ENCODE data around the gene ANKRD12.

ANKRD12 gene

GRCh38 chr18:9101730-9102507 is 34.7 kb upstream of the ANKRD12 start:
- peaks cover 40% of the 10 kb centered on the region for H3K4me1 Mint-ChIP-seq
- peaks cover 57% of the 10 kb centered on the region for H3K36me3 Mint-ChIP-seq
- H3K9me3 Mint-ChIP-seq, result no peaks in the 10 kb centered on the region
- H3K4me3 Mint-ChIP-seq, result peak overlapping the region; percentile 81
- DNase-seq (ENCODE audit: low spot score in 2 of 2) (peak in 1 of 2 donors; percentile 47), ATAC-seq (peak; percentile 23)
- H3K27ac Mint-ChIP-seq, result peak overlapping the region; percentile 94

GRCh38 chr18:9102508-9103375 is 33.8 kb upstream of the ANKRD12 start, which contains the start of gene NDUFV2:
Gene NDUFV2, plus strand, starts transcription at chr18:9102699. Its CDS starts 45 bp downstream, at chr18:9102744.
- Mint-ChIP-seq H3K9me3 (no peaks in the 10 kb centered on the region), H3K36me3 (peaks cover 61% of the 10 kb centered on the region), H3K27ac (peak within 1 kb of the TSS; percentile 94), H3K4me3 (peak within 1 kb of the TSS; percentile 81), H3K4me1 (peaks cover 40% of the 10 kb centered on the region)
- peak; percentile 97 to 98 for DNase-seq (ENCODE audit: low spot score in 2 of 2)
- peak; percentile 97 for ATAC-seq

- Mint-ChIP-seq H3K9me3 (no peaks in the 10 kb centered on the region), H3K4me3 (peak overlapping the region; percentile 81), H3K27ac (peak overlapping the region; percentile 94), H3K4me1 (peaks cover 39% of the 10 kb centered on the region), H3K36me3 (peaks cover 67% of the 10 kb centered on the region)
- ATAC-seq, result no peak
- no peak for DNase-seq (ENCODE audit: low spot score in 2 of 2)
Observed at GRCh38 chr18:9103376-9103873, 33.2 kb upstream of the ANKRD12 start.

- Mint-ChIP-seq H3K9me3 (no peaks in the 10 kb centered on the region), H3K4me1 (peaks cover 43% of the 10 kb centered on the region), H3K4me3 (peak overlapping the region; percentile 81), H3K36me3 (peaks cover 77% of the 10 kb centered on the region), H3K27ac (peak overlapping the region; percentile 94)
- ATAC-seq, result no peak
- DNase-seq (ENCODE audit: low spot score in 2 of 2), result no peak
Observed at GRCh38 chr18:9104244-9104901, 32.2 kb upstream of the ANKRD12 start.

GRCh38 chr18:9105420-9105819 is 31.2 kb upstream of the ANKRD12 start:
- Mint-ChIP-seq H3K9me3 (no peaks in the 10 kb centered on the region), H3K36me3 (peaks cover 87% of the 10 kb centered on the region), H3K4me1 (peaks cover 44% of the 10 kb centered on the region), H3K27ac (peak overlapping the region; percentile 94), H3K4me3 (peak overlapping the region; percentile 81)
- no peak for ATAC-seq
- no peak for DNase-seq (ENCODE audit: low spot score in 2 of 2)

GRCh38 chr18:9106094-9106493 is 30.5 kb upstream of the ANKRD12 start:
- H3K27ac Mint-ChIP-seq, result peak overlapping the region; percentile 94
- H3K36me3 Mint-ChIP-seq, result peaks cover 94% of the 10 kb centered on the region
- H3K4me3 Mint-ChIP-seq, result peak overlapping the region; percentile 81
- no peak for ATAC-seq
- DNase-seq (ENCODE audit: low spot score in 2 of 2), result no peak
- no peaks in the 10 kb centered on the region for H3K9me3 Mint-ChIP-seq
- peaks cover 45% of the 10 kb centered on the region for H3K4me1 Mint-ChIP-seq

- peaks cover 96% of the 10 kb centered on the region for H3K36me3 Mint-ChIP-seq
Observed at GRCh38 chr18:9106800-9107584, 29.6 kb upstream of the ANKRD12 start.

GRCh38 chr18:9108911-9109310 is 27.7 kb upstream of the ANKRD12 start:
- Mint-ChIP-seq H3K9me3 (no peaks in the 10 kb centered on the region), H3K4me1 (peaks cover 73% of the 10 kb centered on the region), H3K27ac (peak overlapping the region; percentile 69), H3K36me3 (peaks cover 100% of the 10 kb centered on the region), H3K4me3 (peak overlapping the region; percentile 81)
- DNase-seq (ENCODE audit: low spot score in 2 of 2) (no peak), ATAC-seq (peak; percentile 61)

More at GRCh38 chr18:9106800-9107584, 29.6 kb upstream of the ANKRD12 start:
- no peak for ATAC-seq
- peak overlapping the region; percentile 81 for H3K4me3 Mint-ChIP-seq
- no peak for DNase-seq (ENCODE audit: low spot score in 2 of 2)
- no peaks in the 10 kb centered on the region for H3K9me3 Mint-ChIP-seq
- H3K27ac Mint-ChIP-seq, result peak overlapping the region; percentile 94
- peaks cover 54% of the 10 kb centered on the region for H3K4me1 Mint-ChIP-seq

- H3K27ac Mint-ChIP-seq, result peak overlapping the region; percentile 69
- peak; percentile 46 for ATAC-seq
Observed at GRCh38 chr18:9109523-9109922, 27.1 kb upstream of the ANKRD12 start.

GRCh38 chr18:9113468-9114149 is 23.0 kb upstream of the ANKRD12 start:
- H3K4me3 Mint-ChIP-seq, result peak overlapping the region; percentile 81
- DNase-seq (ENCODE audit: low spot score in 2 of 2), result no peak
- H3K9me3 Mint-ChIP-seq, result no peaks in the 10 kb centered on the region
- H3K36me3 Mint-ChIP-seq, result peaks cover 100% of the 10 kb centered on the region
- H3K4me1 Mint-ChIP-seq, result peaks cover 81% of the 10 kb centered on the region
- H3K27ac Mint-ChIP-seq, result peak overlapping the region; percentile 79
- ATAC-seq, result no peak

More at GRCh38 chr18:9109523-9109922, 27.1 kb upstream of the ANKRD12 start:
- Mint-ChIP-seq H3K9me3 (no peaks in the 10 kb centered on the region), H3K4me1 (peaks cover 77% of the 10 kb centered on the region), H3K36me3 (peaks cover 100% of the 10 kb centered on the region), H3K4me3 (peak overlapping the region; percentile 81)
- no peak for DNase-seq (ENCODE audit: low spot score in 2 of 2)

GRCh38 chr18:9115984-9116383 is 20.6 kb upstream of the ANKRD12 start:
- H3K36me3 Mint-ChIP-seq, result peaks cover 100% of the 10 kb centered on the region
- no peak for DNase-seq (ENCODE audit: low spot score in 2 of 2)
- H3K4me1 Mint-ChIP-seq, result peaks cover 72% of the 10 kb centered on the region
- no peaks in the 10 kb centered on the region for H3K9me3 Mint-ChIP-seq
- peak overlapping the region; percentile 85 for H3K27ac Mint-ChIP-seq
- peak overlapping the region; percentile 81 for H3K4me3 Mint-ChIP-seq
- no peak for ATAC-seq

- Mint-ChIP-seq H3K4me1 (peaks cover 60% of the 10 kb centered on the region), H3K27ac (peak overlapping the region; percentile 88), H3K36me3 (peaks cover 100% of the 10 kb centered on the region), H3K9me3 (no peaks in the 10 kb centered on the region), H3K4me3 (peak overlapping the region; percentile 81)
- ATAC-seq (peak; percentile 79), DNase-seq (ENCODE audit: low spot score in 2 of 2) (no peak)
Observed at GRCh38 chr18:9117980-9118841, 18.4 kb upstream of the ANKRD12 start.

- DNase-seq (ENCODE audit: low spot score in 2 of 2), result no peak
- H3K36me3 Mint-ChIP-seq, result peaks cover 100% of the 10 kb centered on the region
Observed at GRCh38 chr18:9120796-9121195, 15.8 kb upstream of the ANKRD12 start.

More at GRCh38 chr18:9120796-9121195, 15.8 kb upstream of the ANKRD12 start:
- peak overlapping the region; percentile 10 for H3K4me3 Mint-ChIP-seq
- peak overlapping the region; percentile 9 for H3K27ac Mint-ChIP-seq
- H3K9me3 Mint-ChIP-seq, result no peaks in the 10 kb centered on the region
- H3K4me1 Mint-ChIP-seq, result peaks cover 48% of the 10 kb centered on the region
- no peak for ATAC-seq

Measured in stimulated activated effector memory CD8-positive, alpha-beta T cell treated with anti-CD3 and anti-CD28 coated beads, Interleukin-12 subunit alpha, Interleukin-12 subunit beta, amount 100 ng/mL, for 72 hours (primary cell).